Calu3 (cell line): Measurements from ENCODE around the gene SULT6B1. TPM values are rescaled to one million over a fixed set of nuclear protein-coding genes. Genes with fewer than 3 reads are reported as not detected.
"Not testable (repeated sequence)": the region's sequence is repeated elsewhere in the genome, so short reads cannot be mapped to it uniquely, and the experiment has no call there.

Source experiments
- BruUV-seq: library from RNA; stranded (reverse); fragments of 400-500 nt; replicated peaks from 2 replicates; lab custom pipeline; 2021; lab: Mats Ljungman, UMichigan
- CTCF ChIA-PET: fragments of 300-600 bp; sonication (Branson Sonifier 250); formaldehyde crosslinking; loops from one replicate; lab custom pipeline; 2022; ENCODE audit warnings: antibody characterized with exemption; lab: Charles Lee
- DNase-seq: peaks from one replicate; pipeline ENCODE4 v3.0.0; 2022
- H3K27ac Mint-ChIP-seq: one replicate; pipeline ENCODE4 v1.8.0; 2022; ENCODE audit warnings: mixed read lengths; ENCODE audit not compliant: unreplicated experiment
- H3K27me3 Mint-ChIP-seq: one replicate; pipeline ENCODE4 v1.8.0; 2022; ENCODE audit warnings: mixed read lengths; ENCODE audit not compliant: unreplicated experiment
- H3K36me3 Mint-ChIP-seq: one replicate; pipeline ENCODE4 v1.8.0; 2022; ENCODE audit warnings: mild to moderate bottlenecking, moderate library complexity, mixed read lengths; ENCODE audit not compliant: insufficient read depth, unreplicated experiment
- H3K4me1 Mint-ChIP-seq: one replicate; pipeline ENCODE4 v1.8.0; 2022; ENCODE audit warnings: mild to moderate bottlenecking, low read depth, mixed read lengths; ENCODE audit not compliant: unreplicated experiment
- H3K4me3 Mint-ChIP-seq: one replicate; pipeline ENCODE4 v1.8.0; 2022; ENCODE audit warnings: mild to moderate bottlenecking, low read depth, moderate library complexity, mixed read lengths; ENCODE audit not compliant: unreplicated experiment
- H3K9me3 Mint-ChIP-seq: one replicate; pipeline ENCODE4 v1.8.0; 2022; ENCODE audit warnings: low read depth, mixed read lengths; ENCODE audit not compliant: unreplicated experiment
- CTCF ChIP-seq: fragments of 200-600 bp; IDR thresholded peaks from one replicate; pipeline ENCODE4 v1.8.0; 2022; ENCODE audit warnings: antibody characterized with exemption; ENCODE audit not compliant: unreplicated experiment
- intact Hi-C: fragments of 100-400 bp; cut with micrococcal nuclease; formaldehyde crosslinking; loops from one replicate; pipeline ENCODE4 v1.10.0; 2022; ENCODE audit not compliant: unreplicated experiment
- total RNA-seq: library from RNA; stranded (reverse); gene quantifications from 2 replicates; pipeline ENCODE4 v1.2.3, GENCODE V29; 2022

The SULT6B1 gene
- total RNA-seq, 1 experiment from 2014 or later = not detected

- CTCF ChIA-PET = no interaction called here
- Mint-ChIP-seq H3K4me1 (no peaks in the 10 kb centered on the region), H3K27me3 (no peaks in the 10 kb centered on the region), H3K4me3 (no peak overlapping the region), H3K36me3 (peaks cover 46% of the 10 kb centered on the region), H3K9me3 (peaks cover 4% of the 10 kb centered on the region), H3K27ac (no peak overlapping the region)
- TF ChIP-seq CTCF = no peak
- BruUV-seq = no TSS peak
- intact Hi-C loops = no loop called here
- DNase-seq = no peak
Measured at GRCh38 chr2:37198681-37199065, 10.2 kb upstream of the SULT6B1 start.

GRCh38 chr2:37196320-37197195, 8.1 kb upstream of the SULT6B1 start, which contains the start of gene CEBPZOS:
Gene CEBPZOS (plus strand): TSS chr2:37196496. CDS start chr2:37199705, 3,209 bp downstream.
- Mint-ChIP-seq H3K27me3 (no peaks in the 10 kb centered on the region), H3K4me3 (peak within 1 kb of the TSS; percentile 96), H3K27ac (peak within 1 kb of the TSS; percentile 96), H3K9me3 (peaks cover 2% of the 10 kb centered on the region), H3K36me3 (peaks cover 35% of the 10 kb centered on the region), H3K4me1 (no peaks in the 10 kb centered on the region)
- DNase-seq = peak; percentile 87
- CTCF ChIA-PET = no interaction called here
- no peak for TF ChIP-seq CTCF
- BruUV-seq = no TSS peak
- intact Hi-C loops = no loop called here

- H3K9me3 Mint-ChIP-seq, CTCF ChIA-PET, H3K4me1 Mint-ChIP-seq, intact Hi-C loops, H3K27me3 Mint-ChIP-seq, DNase-seq, BruUV-seq: not testable (repeated sequence)
- peak overlapping the region; percentile 96 for H3K27ac Mint-ChIP-seq
- H3K4me3 Mint-ChIP-seq = peak overlapping the region; percentile 96
- peaks cover 35% of the 10 kb centered on the region for H3K36me3 Mint-ChIP-seq
Measured at GRCh38 chr2:37195862-37196319, 7.4 kb upstream of the SULT6B1 start.

GRCh38 chr2:37192551-37192950, 4.1 kb upstream of the SULT6B1 start:
- CTCF ChIA-PET = no interaction called here
- Mint-ChIP-seq H3K27me3 (no peaks in the 10 kb centered on the region), H3K27ac (no peak overlapping the region), H3K36me3 (peaks cover 22% of the 10 kb centered on the region), H3K9me3 (peaks cover 2% of the 10 kb centered on the region), H3K4me1 (peaks cover 19% of the 10 kb centered on the region), H3K4me3 (no peak overlapping the region)
- DNase-seq = no peak
- intact Hi-C loops = no loop called here
- no peak for TF ChIP-seq CTCF
- BruUV-seq = no TSS peak

GRCh38 chr2:37191747-37192146, 3.3 kb upstream of the SULT6B1 start:
- H3K4me3 Mint-ChIP-seq = no peak overlapping the region
- H3K4me1 Mint-ChIP-seq = peaks cover 19% of the 10 kb centered on the region
- H3K36me3 Mint-ChIP-seq = peaks cover 14% of the 10 kb centered on the region
- peaks cover 2% of the 10 kb centered on the region for H3K9me3 Mint-ChIP-seq
- CTCF ChIA-PET = no interaction called here
- H3K27me3 Mint-ChIP-seq = no peaks in the 10 kb centered on the region
- TF ChIP-seq CTCF = no peak
- no TSS peak for BruUV-seq
- intact Hi-C loops = no loop called here
- no peak for DNase-seq
- H3K27ac Mint-ChIP-seq = no peak overlapping the region
